Activated CD4-positive, alpha-beta memory T cell treated with anti-CD3 and anti-CD28 coated beads for 36 hours (primary cell): Measurements from ENCODE around the gene NRXN2. TPM values are rescaled to one million over a fixed set of nuclear protein-coding genes. Genes with fewer than 3 reads are reported as not detected.
"Not testable (repeated sequence)": the region's sequence is repeated elsewhere in the genome, so short reads cannot be mapped to it uniquely, and the experiment has no call there.

Source experiments
- CTCF ChIA-PET: fragments of 350-600 bp; sonication (Branson Sonifier 250); formaldehyde crosslinking; loops from one replicate; lab custom pipeline; 2021; ENCODE audit warnings: antibody characterized with exemption, inconsistent platforms; lab: Charles Lee
- POLR2A ChIA-PET: fragments of 350-600 bp; sonication (Branson Sonifier 250); formaldehyde crosslinking; loops from one replicate; lab custom pipeline; 2021; ENCODE audit warnings: antibody characterized with exemption; lab: Charles Lee
- DNase-seq: peaks from one replicate; pipeline ENCODE4 v3.0.0-alpha.2; 2020
- H3K27ac Mint-ChIP-seq: one replicate; pipeline ENCODE4 v1.8.0; 2021; ENCODE audit warnings: mixed read lengths
- H3K27me3 Mint-ChIP-seq: one replicate; pipeline ENCODE4 v1.8.0; 2021; ENCODE audit warnings: mixed read lengths
- H3K36me3 Mint-ChIP-seq: one replicate; pipeline ENCODE4 v1.8.0; 2021; ENCODE audit warnings: mixed read lengths
- H3K4me1 Mint-ChIP-seq: one replicate; pipeline ENCODE4 v1.8.0; 2021; ENCODE audit warnings: low read depth, mixed read lengths
- H3K4me3 Mint-ChIP-seq: one replicate; pipeline ENCODE4 v1.8.0; 2021; ENCODE audit warnings: mild to moderate bottlenecking, mixed read lengths
- H3K9me3 Mint-ChIP-seq: one replicate; pipeline ENCODE4 v1.8.0; 2021; ENCODE audit warnings: mixed read lengths
- intact Hi-C: fragments of 100-400 bp; cut with micrococcal nuclease; formaldehyde crosslinking; loops from one replicate; pipeline ENCODE4 v1.15.1; 2023
- total RNA-seq, 2 experiments: library from RNA; stranded (reverse); gene quantifications; one replicate each; pipeline ENCODE4 v1.2.3, GENCODE V29; 2021

The NRXN2 gene
- total RNA-seq, 2 experiments from 2014 or later = 0.31 to 0.41 TPM

GRCh38 chr11:64676261-64676615 is 46.8 kb downstream of the NRXN2 start:
- CTCF ChIA-PET = interaction anchor here (1.0 kb wide), 1 partner anchor 13 kb away, joined by 3 read pairs; no protein-coding TSS in a partner anchor

GRCh38 chr11:64675450-64676260 is 47.3 kb downstream of the NRXN2 start:
- ChIA-PET POLR2A (no interaction called here), CTCF (interaction anchor here (0.7 to 1.0 kb wide), 2 partner anchors 13 to 226 kb away, joined by 3 read pairs; no protein-coding TSS in a partner anchor)
- H3K4me3 Mint-ChIP-seq = no peak overlapping the region
- no peak overlapping the region for H3K27ac Mint-ChIP-seq
- peaks cover 33% of the 10 kb centered on the region for H3K27me3 Mint-ChIP-seq
- no peak for DNase-seq
- H3K36me3 Mint-ChIP-seq = no peaks in the 10 kb centered on the region
- H3K4me1 Mint-ChIP-seq = no peaks in the 10 kb centered on the region
- no peaks in the 10 kb centered on the region for H3K9me3 Mint-ChIP-seq
- intact Hi-C loops = no loop called here

More at GRCh38 chr11:64676261-64676615, 46.8 kb downstream of the NRXN2 start:
- H3K27me3 Mint-ChIP-seq = peaks cover 29% of the 10 kb centered on the region
- no peak overlapping the region for H3K27ac Mint-ChIP-seq
- intact Hi-C loops = no loop called here
- no peak for DNase-seq
- H3K4me1 Mint-ChIP-seq = no peaks in the 10 kb centered on the region
- H3K4me3 Mint-ChIP-seq = no peak overlapping the region
- H3K36me3 Mint-ChIP-seq = no peaks in the 10 kb centered on the region
- no peaks in the 10 kb centered on the region for H3K9me3 Mint-ChIP-seq
- POLR2A ChIA-PET = no interaction called here

- no peaks in the 10 kb centered on the region for H3K36me3 Mint-ChIP-seq
- intact Hi-C loops = no loop called here
- H3K27me3 Mint-ChIP-seq = peaks cover 37% of the 10 kb centered on the region
Measured at GRCh38 chr11:64674774-64675173, 48.2 kb downstream of the NRXN2 start.

GRCh38 chr11:64673279-64673678 is 49.7 kb downstream of the NRXN2 start:
- DNase-seq = no peak
- intact Hi-C loops = no loop called here
- Mint-ChIP-seq H3K4me3 (no peak overlapping the region), H3K36me3 (no peaks in the 10 kb centered on the region), H3K27ac (no peak overlapping the region), H3K27me3 (peaks cover 40% of the 10 kb centered on the region), H3K4me1 (no peaks in the 10 kb centered on the region), H3K9me3 (no peaks in the 10 kb centered on the region)
- POLR2A ChIA-PET = no interaction called here
- CTCF ChIA-PET = interaction anchor here (0.7 to 1.4 kb wide), 3 partner anchors 21 to 634 kb away, joined by 3 to 5 read pairs (median 3); no protein-coding TSS in a partner anchor

More at GRCh38 chr11:64674774-64675173, 48.2 kb downstream of the NRXN2 start:
- POLR2A ChIA-PET = no interaction called here
- no peaks in the 10 kb centered on the region for H3K9me3 Mint-ChIP-seq
- no peaks in the 10 kb centered on the region for H3K4me1 Mint-ChIP-seq
- no peak for DNase-seq
- CTCF ChIA-PET = no interaction called here
- no peak overlapping the region for H3K27ac Mint-ChIP-seq
- no peak overlapping the region for H3K4me3 Mint-ChIP-seq

GRCh38 chr11:64672875-64673274 is 50.1 kb downstream of the NRXN2 start:
- Mint-ChIP-seq H3K36me3 (no peaks in the 10 kb centered on the region), H3K4me1 (no peaks in the 10 kb centered on the region), H3K9me3 (no peaks in the 10 kb centered on the region), H3K27me3 (peaks cover 39% of the 10 kb centered on the region), H3K27ac (no peak overlapping the region), H3K4me3 (no peak overlapping the region)
- intact Hi-C loops = no loop called here
- CTCF ChIA-PET = interaction anchor here (1.4 kb wide), 1 partner anchor 20 kb away, joined by 3 read pairs; no protein-coding TSS in a partner anchor
- no peak for DNase-seq
- POLR2A ChIA-PET = no interaction called here

- intact Hi-C loops = no loop called here
- ChIA-PET POLR2A (no interaction called here), CTCF (no interaction called here)
- Mint-ChIP-seq H3K4me3 (no peak overlapping the region), H3K27ac (no peak overlapping the region), H3K27me3 (peaks cover 28% of the 10 kb centered on the region), H3K36me3 (no peaks in the 10 kb centered on the region), H3K4me1 (no peaks in the 10 kb centered on the region), H3K9me3 (no peaks in the 10 kb centered on the region)
- no peak for DNase-seq
Measured at GRCh38 chr11:64670975-64671374, 52.0 kb downstream of the NRXN2 start.

GRCh38 chr11:64667154-64667745 is 55.7 kb downstream of the NRXN2 start:
- POLR2A ChIA-PET = no interaction called here
- H3K9me3 Mint-ChIP-seq = no peaks in the 10 kb centered on the region
- H3K27ac Mint-ChIP-seq = no peak overlapping the region
- H3K4me1 Mint-ChIP-seq = no peaks in the 10 kb centered on the region
- DNase-seq = no peak
- H3K4me3 Mint-ChIP-seq = no peak overlapping the region
- CTCF ChIA-PET = no interaction called here
- H3K36me3 Mint-ChIP-seq = no peaks in the 10 kb centered on the region
- intact Hi-C loops = no loop called here
- H3K27me3 Mint-ChIP-seq = peaks cover 17% of the 10 kb centered on the region

GRCh38 chr11:64665411-64665821 is 57.6 kb downstream of the NRXN2 start:
- Mint-ChIP-seq H3K27ac (no peak overlapping the region), H3K4me1 (no peaks in the 10 kb centered on the region), H3K9me3 (no peaks in the 10 kb centered on the region), H3K27me3 (peaks cover 8% of the 10 kb centered on the region), H3K36me3 (no peaks in the 10 kb centered on the region), H3K4me3 (no peak overlapping the region)
- intact Hi-C loops = no loop called here
- POLR2A ChIA-PET = no interaction called here
- CTCF ChIA-PET = interaction anchor here (0.7 kb wide), 1 partner anchor 216 kb away, joined by 3 read pairs; no protein-coding TSS in a partner anchor
- DNase-seq = no peak

- CTCF ChIA-PET, DNase-seq, H3K27me3 Mint-ChIP-seq, POLR2A ChIA-PET, H3K27ac Mint-ChIP-seq, H3K4me1 Mint-ChIP-seq, H3K9me3 Mint-ChIP-seq, H3K36me3 Mint-ChIP-seq, H3K4me3 Mint-ChIP-seq, intact Hi-C loops: not testable (repeated sequence)
Measured at GRCh38 chr11:64664236-64664870, 58.6 kb downstream of the NRXN2 start.

GRCh38 chr11:64663656-64664055 is 59.3 kb downstream of the NRXN2 start:
- CTCF ChIA-PET = no interaction called here

GRCh38 chr11:64661614-64662013 is 61.4 kb downstream of the NRXN2 start:
- intact Hi-C loops = no loop called here
- DNase-seq = no peak
- no peak overlapping the region for H3K27ac Mint-ChIP-seq
- no peaks in the 10 kb centered on the region for H3K9me3 Mint-ChIP-seq
- H3K4me3 Mint-ChIP-seq = no peak overlapping the region
- ChIA-PET CTCF (interaction anchor here (0.9 kb wide), 1 partner anchor 27 kb away, joined by 3 read pairs; no protein-coding TSS in a partner anchor), POLR2A (no interaction called here)
- H3K4me1 Mint-ChIP-seq = peaks cover 7% of the 10 kb centered on the region
- H3K36me3 Mint-ChIP-seq = no peaks in the 10 kb centered on the region
- H3K27me3 Mint-ChIP-seq = no peaks in the 10 kb centered on the region

More at GRCh38 chr11:64663656-64664055, 59.3 kb downstream of the NRXN2 start:
- H3K9me3 Mint-ChIP-seq = no peaks in the 10 kb centered on the region
- peaks cover 1% of the 10 kb centered on the region for H3K27me3 Mint-ChIP-seq
- POLR2A ChIA-PET = no interaction called here
- H3K36me3 Mint-ChIP-seq = no peaks in the 10 kb centered on the region
- no peaks in the 10 kb centered on the region for H3K4me1 Mint-ChIP-seq
- no peak overlapping the region for H3K4me3 Mint-ChIP-seq
- DNase-seq = no peak
- no peak overlapping the region for H3K27ac Mint-ChIP-seq
- intact Hi-C loops = no loop called here

- no peaks in the 10 kb centered on the region for H3K9me3 Mint-ChIP-seq
- H3K4me3 Mint-ChIP-seq = no peak overlapping the region
- no peaks in the 10 kb centered on the region for H3K36me3 Mint-ChIP-seq
- peaks cover 7% of the 10 kb centered on the region for H3K4me1 Mint-ChIP-seq
- no peak overlapping the region for H3K27ac Mint-ChIP-seq
- H3K27me3 Mint-ChIP-seq = no peaks in the 10 kb centered on the region
- CTCF ChIA-PET = interaction anchor here (0.9 kb wide), 1 partner anchor 28 kb away, joined by 3 read pairs; no protein-coding TSS in a partner anchor
- intact Hi-C loops = no loop called here
- POLR2A ChIA-PET = no interaction called here
- no peak for DNase-seq
Measured at GRCh38 chr11:64661146-64661545, 61.9 kb downstream of the NRXN2 start.
